Measurements from ENCODE around the gene LIN7B. TPM values are rescaled to one million over a fixed set of nuclear protein-coding genes. Genes with fewer than 3 reads are reported as not detected.
A peak's percentile ranks its signal among the peaks of the same experiment; 100 is the strongest.

Gene LIN7B
- total RNA-seq, 1 donor from 2014 or later = 5.8 TPM

GRCh38 chr19:49150106-49150943 is 36.2 kb downstream of the LIN7B start:
- Histone ChIP-seq H3K4me3 (ENCODE audit: low read depth, low read length) (peak overlapping the region; percentile 59), H3K27me3 (ENCODE audit: control insufficient read depth, insufficient read depth, low read length) (peaks cover 29% of the 10 kb centered on the region), H3K36me3 (ENCODE audit: control insufficient read depth, insufficient read depth, low read length) (no peaks in the 10 kb centered on the region)
- TF ChIP-seq CTCF (IDR thresholded peaks at IDR 0.05; ENCODE audit: insufficient read depth, low read length, poor library complexity, severe bottlenecking) = no peak
- DNase-seq (ENCODE audit: low read depth) = no peak

- peak overlapping the region; percentile 59 for H3K4me3 ChIP-seq (ENCODE audit: low read depth, low read length)
- no peaks in the 10 kb centered on the region for H3K36me3 ChIP-seq (ENCODE audit: control insufficient read depth, insufficient read depth, low read length)
- no peak for DNase-seq (ENCODE audit: low read depth)
- peaks cover 35% of the 10 kb centered on the region for H3K27me3 ChIP-seq (ENCODE audit: control insufficient read depth, insufficient read depth, low read length)
- TF ChIP-seq CTCF (IDR thresholded peaks at IDR 0.05; ENCODE audit: insufficient read depth, low read length, poor library complexity, severe bottlenecking) = no peak
These were observed 36.7 kb downstream of the LIN7B start for GRCh38 chr19:49150944-49151243.

- DNase-seq (ENCODE audit: low read depth) = no peak
These were observed 37.3 kb downstream of the LIN7B start for GRCh38 chr19:49151267-49152118.

GRCh38 chr19:49152119-49152550 is 38.0 kb downstream of the LIN7B start:
- Histone ChIP-seq H3K36me3 (ENCODE audit: control insufficient read depth, insufficient read depth, low read length) (no peaks in the 10 kb centered on the region), H3K27me3 (ENCODE audit: control insufficient read depth, insufficient read depth, low read length) (peaks cover 36% of the 10 kb centered on the region), H3K4me3 (ENCODE audit: low read depth, low read length) (no peak overlapping the region)
- TF ChIP-seq CTCF (IDR thresholded peaks at IDR 0.05; ENCODE audit: insufficient read depth, low read length, poor library complexity, severe bottlenecking) = no peak
- DNase-seq (ENCODE audit: low read depth) = no peak

More at GRCh38 chr19:49151267-49152118, 37.3 kb downstream of the LIN7B start:
- H3K27me3 ChIP-seq (ENCODE audit: control insufficient read depth, insufficient read depth, low read length) = peaks cover 38% of the 10 kb centered on the region
- H3K36me3 ChIP-seq (ENCODE audit: control insufficient read depth, insufficient read depth, low read length) = no peaks in the 10 kb centered on the region
- H3K4me3 ChIP-seq (ENCODE audit: low read depth, low read length) = no peak overlapping the region
- TF ChIP-seq CTCF (IDR thresholded peaks at IDR 0.05; ENCODE audit: insufficient read depth, low read length, poor library complexity, severe bottlenecking) = no peak

- H3K27me3 ChIP-seq (ENCODE audit: control insufficient read depth, insufficient read depth, low read length) = peaks cover 31% of the 10 kb centered on the region
- no peaks in the 10 kb centered on the region for H3K36me3 ChIP-seq (ENCODE audit: control insufficient read depth, insufficient read depth, low read length)
- no peak for TF ChIP-seq CTCF (IDR thresholded peaks at IDR 0.05; ENCODE audit: insufficient read depth, low read length, poor library complexity, severe bottlenecking)
- DNase-seq (ENCODE audit: low read depth) = no peak
- no peak overlapping the region for H3K4me3 ChIP-seq (ENCODE audit: low read depth, low read length)
These were observed 39.1 kb downstream of the LIN7B start for GRCh38 chr19:49153167-49153809.
